ENCODE measurements around the gene NR3C2.

Gene NR3C2

DNA sequence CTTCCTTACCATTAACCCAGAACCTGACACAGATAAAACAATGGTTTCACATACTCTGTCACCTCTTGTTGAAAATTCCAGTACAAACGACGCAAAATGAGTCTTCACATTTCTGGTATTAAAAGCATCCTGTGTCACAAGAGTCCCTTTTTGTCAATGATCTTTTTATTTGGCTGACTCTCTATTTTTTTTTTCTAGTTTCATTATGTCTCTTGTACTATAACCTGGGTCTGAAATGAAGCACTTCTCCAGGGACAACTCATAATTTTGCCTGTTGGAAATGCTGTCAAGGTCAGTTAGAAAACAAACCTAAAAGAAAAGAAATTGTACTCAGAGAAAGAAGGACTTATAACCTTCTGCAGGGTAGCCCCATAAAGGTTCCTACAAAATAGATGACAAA lies 93.1 kb downstream of the NR3C2 start:
- in situ Hi-C loops (cut with MboI; ENCODE audit: low pct_unique_long_range_greater_than_20kb, low sequenced_read_pairs, unreplicated experiment): no loop called here
- no peak for DNase-seq (ENCODE audit: low spot score)
- no peak for TF ChIP-seq CTCF (IDR thresholded peaks at IDR 0.05; ENCODE audit: extremely low read depth, insufficient read depth, missing control alignments)

DNA sequence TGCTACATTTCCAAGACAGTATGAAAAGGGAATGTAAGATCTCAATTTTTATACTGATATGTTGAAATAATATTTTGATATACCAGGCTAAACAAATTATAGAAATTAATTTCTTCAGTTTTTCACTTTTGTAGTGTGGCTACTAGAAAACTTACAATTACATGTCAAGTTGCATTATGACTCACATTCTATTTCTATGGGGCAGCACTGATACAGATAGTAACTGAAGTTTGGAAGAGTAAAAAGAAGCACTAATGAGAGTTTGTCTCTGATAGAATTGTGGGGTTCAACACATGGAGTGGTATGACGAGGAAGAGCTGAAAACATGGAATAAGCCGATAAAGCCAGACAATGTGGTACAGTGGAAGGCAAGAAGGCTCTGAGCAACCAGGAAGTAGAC lies 95.6 kb downstream of the NR3C2 start:
- TF ChIP-seq CTCF (IDR thresholded peaks at IDR 0.05; ENCODE audit: extremely low read depth, insufficient read depth, missing control alignments): no peak
- DNase-seq (ENCODE audit: low spot score): no peak
- in situ Hi-C loops (cut with MboI; ENCODE audit: low pct_unique_long_range_greater_than_20kb, low sequenced_read_pairs, unreplicated experiment): no loop called here

DNA sequence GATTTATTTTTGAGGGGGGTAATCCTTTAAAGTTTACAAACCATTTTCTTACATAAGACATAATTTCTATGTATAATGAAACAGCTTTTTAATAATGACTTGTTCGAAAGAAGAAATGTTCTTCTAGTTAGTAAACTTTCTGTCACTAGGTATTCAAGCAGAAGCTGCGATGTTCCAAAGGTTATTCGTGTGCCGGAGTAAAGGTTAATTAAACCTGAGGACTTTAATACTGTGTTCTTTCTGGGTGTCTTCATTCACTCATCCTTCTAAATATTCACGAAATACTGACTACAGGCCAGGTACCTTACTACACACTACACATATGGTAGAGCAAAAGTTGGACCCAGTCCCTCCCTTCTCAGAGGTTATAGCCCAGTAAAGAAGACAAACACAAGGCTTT lies 96.7 kb downstream of the NR3C2 start:
- no peak for DNase-seq (ENCODE audit: low spot score)
- in situ Hi-C loops (cut with MboI; ENCODE audit: low pct_unique_long_range_greater_than_20kb, low sequenced_read_pairs, unreplicated experiment): no loop called here
- no peak for TF ChIP-seq CTCF (IDR thresholded peaks at IDR 0.05; ENCODE audit: extremely low read depth, insufficient read depth, missing control alignments)

- TF ChIP-seq CTCF (IDR thresholded peaks at IDR 0.05; ENCODE audit: extremely low read depth, insufficient read depth, missing control alignments): no peak
- DNase-seq (ENCODE audit: low spot score): no peak
- in situ Hi-C loops (cut with MboI; ENCODE audit: low pct_unique_long_range_greater_than_20kb, low sequenced_read_pairs, unreplicated experiment): no loop called here
These were observed 97.3 kb downstream of the NR3C2 start for GRCh38 chr4:148344941-148345340.

GRCh38 chr4:148344352-148344751 lies 97.9 kb downstream of the NR3C2 start:
- no peak for TF ChIP-seq CTCF (IDR thresholded peaks at IDR 0.05; ENCODE audit: extremely low read depth, insufficient read depth, missing control alignments)
- in situ Hi-C loops (cut with MboI; ENCODE audit: low pct_unique_long_range_greater_than_20kb, low sequenced_read_pairs, unreplicated experiment): no loop called here
- no peak for DNase-seq (ENCODE audit: low spot score)

- in situ Hi-C loops (cut with MboI; ENCODE audit: low pct_unique_long_range_greater_than_20kb, low sequenced_read_pairs, unreplicated experiment): no loop called here
- no peak for DNase-seq (ENCODE audit: low spot score)
- no peak for TF ChIP-seq CTCF (IDR thresholded peaks at IDR 0.05; ENCODE audit: extremely low read depth, insufficient read depth, missing control alignments)
These were observed 100.0 kb downstream of the NR3C2 start for GRCh38 chr4:148341980-148342800.
